HepG2 (cell line): ENCODE results near the gene GPRIN1.

Experiments used
- CTCF ChIP-seq: sonication (generic); formaldehyde crosslinking; IDR thresholded peaks from 2 replicates; pipeline ENCODE4 v1.5.0; 2020; ENCODE audit warnings: mild to moderate bottlenecking, missing genetic modification reagents, moderate library complexity
- FOXA1 ChIP-seq, 2 experiments: fragments of 450-650 bp in 1 of 2; sonication (generic) in 1 of 2; formaldehyde crosslinking in 1 of 2; IDR thresholded peaks; 2 replicates each; pipeline versions ENCODE4 v1.4.0 to v1.6.1; 2016 to 2020; ENCODE audit warnings: missing genetic modification reagents in 1 of 2
- HNRNPUL1 ChIP-seq: fragments of 200-400 bp; formaldehyde crosslinking; IDR thresholded peaks from 2 replicates; pipeline ENCODE4 v1.6.1; 2017; ENCODE audit warnings: low read depth, mild to moderate bottlenecking, low read length, moderate library complexity
- POLR2AphosphoS5 ChIP-seq: IDR thresholded peaks from 2 replicates; pipeline ENCODE4 v1.6.1; 2012; ENCODE audit warnings: low read depth, low read length
- REST ChIP-seq, 2 experiments: IDR thresholded peaks; 2 replicates each; pipeline ENCODE4 v1.6.1; 2011 to 2012; ENCODE audit warnings: low read length in 2 of 2, borderline replicate concordance in 1 of 2, low read depth in 1 of 2, mild to moderate bottlenecking in 1 of 2, moderate library complexity in 1 of 2
- SMC3 ChIP-seq: IDR thresholded peaks from 2 replicates; pipeline ENCODE4 v1.6.1; 2011; ENCODE audit warnings: low read length, improper control_type of control experiment
- ZBTB44 ChIP-seq: sonication (generic); formaldehyde crosslinking; IDR thresholded peaks from 2 replicates; pipeline ENCODE4 v1.4.0; 2020; ENCODE audit warnings: missing genetic modification reagents
- ZNF138 ChIP-seq: sonication (generic); formaldehyde crosslinking; IDR thresholded peaks from 2 replicates; pipeline ENCODE4 v1.5.0; 2020; ENCODE audit warnings: mild to moderate bottlenecking, low read depth, missing genetic modification reagents
- ZNF24 ChIP-seq: fragments of 450-650 bp; IDR thresholded peaks from 2 replicates; pipeline ENCODE4 v1.6.1; 2017; ENCODE audit warnings: antibody characterized with exemption, mild to moderate bottlenecking
- ZNF512 ChIP-seq: sonication (generic); formaldehyde crosslinking; IDR thresholded peaks from 2 replicates; pipeline ENCODE4 v1.4.0; 2020; ENCODE audit warnings: mild to moderate bottlenecking, missing genetic modification reagents
- ZNF724P ChIP-seq: sonication (generic); formaldehyde crosslinking; IDR thresholded peaks from 2 replicates; pipeline ENCODE4 v1.8.0; 2022; ENCODE audit warnings: missing genetic modification reagents, borderline replicate concordance

GRCh38 chr5:176570044-176570443, 39.9 kb downstream of the GPRIN1 start:
- no peak for TF ChIP-seq ZNF724P (CRISPR knock-in tag)
- no peak for TF ChIP-seq SMC3
- no peak for TF ChIP-seq ZNF512 (CRISPR knock-in tag)
- no peak for TF ChIP-seq ZNF24
- no peak for TF ChIP-seq FOXA1 (IDR thresholded peaks at IDR 0.05)
- no peak for TF ChIP-seq FOXA1 (CRISPR knock-in tag; IDR thresholded peaks at IDR 0.05)
- TF ChIP-seq POLR2AphosphoS5 = no peak
- TF ChIP-seq CTCF (CRISPR knock-in tag) = no peak
- no peak for TF ChIP-seq HNRNPUL1
- TF ChIP-seq REST (IDR thresholded peaks at IDR 0.05; ENCODE audit: borderline replicate concordance in 1 of 2, low read depth in 1 of 2, low read length in 2 of 2) = no peak
- TF ChIP-seq ZNF138 (CRISPR knock-in tag) = no peak
- no peak for TF ChIP-seq ZBTB44 (CRISPR knock-in tag)
